ENCODE data around the gene AMH.

The AMH gene

DNA sequence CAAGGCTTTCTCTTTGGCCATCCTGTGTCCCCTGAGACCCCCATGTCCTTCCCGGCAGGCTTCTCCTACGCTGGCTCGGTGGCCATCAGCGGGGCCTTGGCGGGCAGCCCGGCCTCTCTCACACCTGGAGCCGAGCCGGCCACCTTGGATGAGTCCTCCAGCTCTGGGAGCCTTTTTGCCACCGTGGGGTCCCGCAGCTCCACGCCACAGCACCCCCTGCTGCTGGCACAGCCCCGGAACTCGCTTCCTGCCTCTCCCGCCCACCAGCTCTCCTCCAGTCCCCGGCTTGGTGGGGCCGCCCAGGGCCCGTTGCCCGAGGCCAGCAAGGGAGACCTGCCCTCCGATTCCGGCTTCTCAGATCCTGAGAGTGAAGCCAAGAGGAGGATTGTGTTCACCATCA is 27.2 kb upstream of the AMH start:
- no peak for DNase-seq

DNA sequence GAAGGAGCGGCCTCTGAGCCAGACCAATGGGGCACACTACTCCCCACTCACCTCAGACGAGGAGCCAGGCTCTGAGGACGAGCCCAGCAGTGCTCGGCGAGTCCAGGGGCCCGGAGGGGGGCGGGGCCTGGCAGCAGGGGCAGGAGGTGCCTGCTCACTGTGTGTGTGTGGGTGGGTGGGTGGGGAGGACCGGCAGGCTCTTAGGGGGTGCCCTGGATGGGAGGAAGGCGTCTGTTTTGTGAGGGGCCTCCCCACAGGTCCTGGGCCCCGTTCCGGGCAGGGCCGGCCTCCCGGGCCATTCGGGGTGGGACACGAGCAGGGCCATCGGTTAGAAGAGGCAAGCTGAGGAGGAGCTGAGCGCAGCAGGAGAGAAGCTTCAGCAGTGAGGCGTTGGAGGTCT is 25.7 kb upstream of the AMH start:
- no peak for DNase-seq

DNA sequence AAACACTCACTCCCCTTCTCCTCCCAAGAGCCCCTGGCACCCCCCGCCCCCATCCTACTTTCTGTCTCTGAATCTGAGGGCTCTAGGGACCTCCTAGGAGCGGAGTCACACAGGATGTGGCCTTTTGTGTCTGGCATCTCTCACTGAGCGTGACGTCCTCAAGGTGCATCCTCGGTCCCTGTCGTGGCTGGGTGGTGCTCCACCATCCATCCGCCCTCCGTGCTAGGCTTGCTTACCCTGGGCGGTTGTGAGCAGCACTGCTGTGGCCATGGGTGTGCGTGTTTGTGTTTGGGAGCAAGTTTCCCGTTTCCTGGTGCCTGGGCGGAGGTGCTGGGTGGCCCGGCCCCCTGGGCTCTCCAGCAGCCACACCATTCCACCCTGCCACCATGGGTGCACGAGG is 25.2 kb upstream of the AMH start:
- no peak for DNase-seq

DNA sequence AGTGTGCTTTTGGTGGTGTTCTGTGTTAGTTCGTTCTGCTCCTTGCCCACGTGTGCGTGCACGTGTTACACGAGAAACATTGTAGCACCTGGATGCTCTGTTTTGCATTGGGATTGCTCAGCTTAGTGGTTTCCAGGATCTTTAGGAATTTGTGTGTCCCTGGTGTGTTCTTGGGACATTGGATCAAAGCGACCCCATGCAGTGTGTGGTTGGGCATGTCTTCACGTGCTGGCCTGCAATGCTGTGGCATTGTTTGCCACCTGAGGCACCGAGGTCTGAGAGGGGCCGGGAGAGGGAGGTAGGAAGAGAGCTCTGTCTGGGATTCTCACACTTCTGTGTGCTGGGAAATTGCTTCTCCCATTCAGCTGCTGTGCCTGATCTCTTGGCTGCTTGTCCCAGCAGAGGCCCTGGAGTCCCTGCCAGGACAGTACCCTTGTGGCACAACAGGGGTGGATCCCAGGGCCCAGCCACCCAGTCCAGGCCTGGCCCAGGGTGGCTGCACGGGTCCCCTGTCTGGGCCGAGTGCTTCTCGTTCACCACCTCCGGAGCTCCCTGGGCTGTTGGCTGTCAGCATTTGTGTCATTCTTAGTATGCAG is 24.3 kb upstream of the AMH start:
- DNase-seq = no peak

DNA sequence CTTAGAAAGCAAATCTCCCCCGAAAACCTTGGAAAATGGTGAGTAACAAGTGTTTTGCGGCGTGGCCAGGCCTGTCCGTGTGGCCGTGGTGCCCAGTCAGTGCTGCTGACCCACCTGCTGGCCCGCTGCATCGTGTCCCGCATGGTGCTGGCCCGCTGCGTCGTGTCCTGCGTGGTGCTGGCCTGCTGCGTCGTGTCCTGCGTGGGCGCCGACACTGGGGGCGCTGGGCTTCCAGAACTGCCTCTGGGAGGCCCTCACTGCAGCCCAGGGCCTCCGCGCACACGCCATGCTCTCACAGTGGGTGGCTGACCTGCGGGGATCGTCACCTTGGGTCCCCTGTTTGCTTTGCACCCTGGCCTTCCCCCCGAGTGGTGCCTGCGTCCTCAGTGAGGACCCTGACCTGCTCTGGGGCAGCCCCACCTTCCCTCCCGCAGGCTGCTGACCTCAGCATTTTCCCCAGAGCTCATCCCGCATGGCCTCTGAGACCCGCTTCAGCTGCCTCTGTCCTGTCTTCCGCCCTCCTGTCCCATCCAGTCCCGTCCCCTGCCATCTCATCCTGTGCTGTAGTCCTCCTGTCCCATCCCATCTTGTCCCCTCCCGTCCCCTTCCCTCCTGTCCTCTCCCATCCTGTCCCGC is 23.6 kb upstream of the AMH start:
- DNase-seq = no peak

DNA sequence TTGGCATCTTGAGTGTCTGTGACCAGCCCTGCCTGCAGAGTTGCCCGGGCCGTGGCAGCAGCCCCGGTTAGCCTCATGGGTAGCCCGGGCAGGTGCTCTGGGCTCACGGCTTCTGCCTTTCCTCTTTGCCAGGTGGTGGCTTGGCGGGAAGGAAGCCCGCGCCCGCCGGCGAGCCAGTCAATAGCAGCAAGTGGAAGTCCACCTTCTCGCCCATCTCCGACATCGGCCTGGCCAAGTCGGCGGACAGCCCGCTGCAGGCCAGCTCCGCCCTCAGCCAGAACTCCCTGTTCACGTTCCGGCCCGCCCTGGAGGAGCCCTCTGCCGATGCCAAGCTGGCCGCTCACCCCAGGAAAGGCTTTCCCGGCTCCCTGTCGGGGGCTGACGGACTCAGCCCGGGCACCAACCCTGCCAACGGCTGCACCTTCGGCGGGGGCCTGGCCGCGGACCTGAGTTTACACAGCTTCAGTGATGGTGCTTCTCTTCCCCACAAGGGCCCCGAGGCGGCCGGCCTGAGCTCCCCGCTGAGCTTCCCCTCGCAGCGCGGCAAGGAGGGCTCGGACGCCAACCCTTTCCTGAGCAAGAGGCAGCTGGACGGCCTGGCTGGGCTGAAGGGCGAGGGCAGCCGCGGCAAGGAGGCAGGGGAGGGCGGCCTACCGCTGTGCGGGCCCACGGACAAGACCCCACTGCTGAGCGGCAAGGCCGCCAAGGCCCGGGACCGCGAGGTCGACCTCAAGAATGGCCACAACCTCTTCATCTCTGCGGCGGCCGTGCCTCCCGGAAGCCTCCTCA is 22.9 kb upstream of the AMH start:
- DNase-seq = no peak

DNA sequence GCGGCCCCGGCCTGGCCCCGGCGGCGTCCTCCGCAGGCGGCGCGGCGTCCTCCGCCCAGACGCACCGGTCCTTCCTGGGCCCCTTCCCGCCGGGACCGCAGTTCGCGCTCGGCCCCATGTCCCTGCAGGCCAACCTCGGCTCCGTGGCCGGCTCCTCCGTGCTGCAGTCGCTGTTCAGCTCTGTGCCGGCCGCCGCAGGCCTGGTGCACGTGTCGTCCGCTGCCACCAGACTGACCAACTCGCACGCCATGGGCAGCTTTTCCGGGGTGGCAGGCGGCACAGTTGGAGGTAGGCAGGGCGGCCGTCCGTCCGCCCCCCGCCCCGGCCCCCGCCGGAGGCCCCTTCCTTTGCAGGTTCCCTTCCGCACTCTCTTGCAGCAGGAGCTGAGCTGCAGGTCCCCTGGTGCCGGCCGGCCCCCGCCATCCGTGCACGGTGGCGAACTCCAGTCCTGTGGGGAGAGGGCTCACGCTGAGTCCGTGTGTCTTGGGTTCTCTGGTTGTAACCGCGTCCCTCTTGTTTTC is 22.2 kb upstream of the AMH start:
- DNase-seq = no peak

DNA sequence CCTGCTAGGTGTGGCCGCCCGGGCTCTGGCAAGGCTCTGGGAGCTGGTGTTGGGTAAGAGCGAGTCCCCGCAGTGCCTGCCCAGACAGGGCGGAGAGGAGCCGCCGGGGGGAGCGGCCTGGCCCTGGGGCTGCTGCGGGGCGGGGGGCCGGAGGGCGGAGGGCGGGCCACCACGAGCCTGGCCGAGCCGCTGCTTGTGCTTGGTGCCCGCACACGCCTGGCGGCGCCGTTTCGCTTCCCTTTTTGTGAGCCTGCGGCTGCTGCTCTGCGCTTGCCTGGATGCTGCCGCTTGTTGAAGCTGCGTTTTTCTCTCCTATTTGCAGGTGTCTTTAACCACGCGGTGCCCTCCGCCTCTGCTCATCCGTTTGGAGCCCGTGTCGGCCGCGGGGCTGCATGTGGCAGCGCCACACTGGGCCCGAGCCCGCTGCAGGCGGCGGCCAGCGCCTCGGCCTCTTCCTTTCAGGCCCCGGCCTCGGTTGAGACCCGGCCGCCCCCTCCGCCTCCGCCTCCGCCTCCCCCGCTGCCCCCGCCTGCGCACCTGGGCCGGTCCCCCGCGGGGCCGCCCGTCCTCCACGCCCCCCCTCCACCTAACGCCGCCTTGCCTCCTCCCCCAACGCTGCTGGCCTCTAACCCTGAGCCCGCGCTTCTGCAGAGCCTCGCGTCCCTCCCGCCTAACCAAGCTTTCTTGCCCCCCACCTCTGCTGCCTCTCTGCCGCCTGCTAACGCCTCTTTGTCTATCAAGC is 21.5 kb upstream of the AMH start:
- DNase-seq = no peak

DNA sequence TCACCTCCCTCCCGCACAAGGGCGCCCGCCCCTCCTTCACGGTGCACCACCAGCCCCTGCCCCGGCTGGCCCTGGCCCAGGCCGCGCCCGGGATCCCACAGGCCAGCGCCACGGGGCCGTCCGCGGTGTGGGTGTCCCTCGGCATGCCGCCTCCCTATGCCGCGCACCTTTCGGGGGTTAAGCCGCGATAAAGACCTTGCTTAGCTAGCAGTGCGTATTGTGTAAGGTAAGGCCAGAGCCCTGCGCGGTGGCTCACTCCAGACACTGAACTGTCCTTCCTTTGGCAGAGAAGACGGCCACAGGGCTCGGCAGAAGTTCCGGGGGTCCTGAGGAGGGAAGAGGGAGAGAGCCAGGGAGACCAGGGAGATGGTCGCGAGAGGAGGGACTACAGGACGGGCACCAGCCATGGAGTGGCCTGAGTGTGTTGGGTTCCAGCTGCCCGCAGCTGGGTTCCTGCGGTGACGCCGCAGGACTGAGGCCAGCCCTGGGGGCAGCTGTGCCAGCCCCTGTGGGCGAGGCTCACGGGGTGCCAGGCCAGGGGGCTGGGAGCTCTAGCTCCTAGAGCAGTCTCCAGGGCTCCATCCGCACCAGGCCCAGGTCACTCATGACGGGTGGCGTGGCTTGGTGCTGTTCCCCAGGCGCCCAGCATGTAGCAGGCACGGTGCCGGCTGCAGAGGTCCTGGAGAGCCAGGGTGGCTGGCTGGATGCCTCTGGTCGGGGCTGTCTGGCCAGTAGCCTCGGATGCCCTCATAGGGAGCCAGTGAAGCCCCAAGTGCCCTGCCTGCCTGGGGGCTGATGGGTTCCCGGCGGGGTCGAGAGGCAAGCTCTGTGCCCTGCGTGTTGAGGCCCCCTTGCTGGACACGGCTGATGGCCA is 20.7 kb upstream of the AMH start:
- DNase-seq = no peak

DNA sequence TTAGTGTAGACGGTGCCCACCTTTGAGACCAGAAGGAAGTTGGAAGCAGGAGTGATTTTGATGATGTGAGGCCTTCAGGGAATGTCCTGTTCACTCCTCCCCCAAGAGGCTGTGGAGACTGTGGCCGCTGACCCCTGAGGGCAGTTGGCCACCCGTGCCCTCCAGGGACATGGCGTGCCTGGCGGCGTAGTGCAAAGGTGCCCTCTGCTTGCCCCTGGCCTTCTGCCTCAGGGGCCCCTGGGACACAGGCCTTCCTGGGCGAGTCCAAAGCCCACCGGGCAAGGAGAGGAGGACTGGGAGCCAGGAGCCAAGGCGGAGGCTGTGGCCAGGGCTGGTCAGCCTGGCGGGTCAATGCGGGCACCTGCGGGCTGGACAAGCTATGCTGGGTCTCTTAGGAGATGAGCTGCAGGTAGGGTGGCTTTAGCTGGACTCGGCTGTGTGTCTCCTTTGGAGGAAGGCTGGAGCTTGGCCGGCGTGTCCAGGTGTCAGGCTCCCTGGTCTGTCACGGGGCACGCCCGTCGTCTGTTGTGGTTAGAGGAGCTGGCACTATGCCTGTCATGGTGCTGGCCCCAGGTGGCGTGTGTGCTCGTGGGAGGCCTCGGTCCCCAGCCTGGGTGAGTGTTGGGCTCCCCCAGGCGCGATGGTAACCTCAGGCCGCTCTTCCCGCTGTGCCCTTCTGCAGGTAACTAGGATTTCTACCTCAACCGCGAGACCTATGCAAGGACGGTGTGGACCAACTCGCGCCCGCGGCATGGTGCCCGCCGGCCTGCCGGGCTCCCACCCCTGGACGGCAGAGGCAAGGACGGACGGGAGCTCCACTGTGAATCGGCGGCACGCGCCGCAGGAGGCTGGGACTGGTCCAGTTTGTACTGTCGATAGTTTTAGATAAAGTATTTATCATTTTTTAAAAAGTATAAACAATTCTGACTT is 19.8 kb upstream of the AMH start:
- no peak for DNase-seq

DNA sequence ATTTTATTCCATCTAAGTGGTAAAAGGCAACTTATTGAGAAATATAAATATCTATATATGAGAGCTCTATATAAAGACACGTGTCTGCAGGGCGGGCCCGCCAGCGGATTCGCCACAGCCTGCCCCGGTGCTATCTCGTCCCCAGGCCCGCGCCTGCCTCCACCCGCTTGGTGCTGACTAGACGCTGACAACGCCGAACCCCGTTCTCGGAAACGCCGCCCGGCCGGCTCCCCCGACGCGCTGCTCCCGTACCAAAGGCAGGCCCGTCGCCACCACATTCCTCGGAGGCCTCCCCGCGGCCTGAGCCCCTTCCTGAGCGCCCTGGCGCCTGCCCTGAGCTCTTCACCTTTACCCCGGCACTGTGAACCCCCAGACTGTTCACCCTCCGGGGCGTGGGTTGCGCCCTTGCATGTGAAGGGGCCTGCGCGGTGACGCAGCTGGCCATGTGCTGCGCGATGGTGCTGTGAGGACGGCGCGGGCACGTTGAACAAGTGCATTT is 19.0 kb upstream of the AMH start:
- no peak for DNase-seq

DNA sequence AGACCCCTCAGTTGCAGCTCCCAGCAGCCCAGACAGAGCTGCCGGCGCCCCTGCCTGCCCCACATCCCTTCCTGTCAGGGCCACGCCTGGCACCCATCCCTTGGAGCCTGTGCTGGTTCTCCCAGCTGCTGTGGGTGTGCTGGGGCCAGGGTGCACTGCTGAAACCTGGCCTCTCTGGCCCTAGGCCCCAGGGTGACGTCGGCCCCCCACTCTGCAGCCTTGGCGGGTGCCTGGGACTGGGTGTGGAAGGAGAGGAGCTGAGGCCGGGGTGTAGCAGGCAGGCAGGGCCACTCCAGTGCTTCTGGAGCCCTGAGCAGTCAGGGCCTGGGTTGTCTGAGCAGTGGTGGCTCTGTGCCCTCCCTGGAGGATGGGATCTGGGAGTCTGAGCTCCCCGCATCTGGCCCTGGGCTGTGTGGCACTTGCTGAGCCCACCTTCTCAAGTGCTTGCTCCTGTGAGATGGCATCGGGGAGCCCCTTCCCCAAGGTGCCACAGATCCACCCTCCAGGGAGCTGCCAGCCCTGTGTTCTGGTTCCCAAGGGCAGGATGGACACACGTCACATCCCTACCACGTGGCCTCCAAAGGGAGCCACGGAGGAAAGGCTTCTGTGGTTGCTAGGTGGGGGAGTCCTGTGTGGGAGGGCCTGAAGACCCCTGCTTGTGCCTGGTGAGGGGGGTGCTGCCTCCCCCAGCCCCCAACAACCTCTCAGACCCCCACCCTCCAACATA is 18.2 kb upstream of the AMH start:
- no peak for DNase-seq

DNA sequence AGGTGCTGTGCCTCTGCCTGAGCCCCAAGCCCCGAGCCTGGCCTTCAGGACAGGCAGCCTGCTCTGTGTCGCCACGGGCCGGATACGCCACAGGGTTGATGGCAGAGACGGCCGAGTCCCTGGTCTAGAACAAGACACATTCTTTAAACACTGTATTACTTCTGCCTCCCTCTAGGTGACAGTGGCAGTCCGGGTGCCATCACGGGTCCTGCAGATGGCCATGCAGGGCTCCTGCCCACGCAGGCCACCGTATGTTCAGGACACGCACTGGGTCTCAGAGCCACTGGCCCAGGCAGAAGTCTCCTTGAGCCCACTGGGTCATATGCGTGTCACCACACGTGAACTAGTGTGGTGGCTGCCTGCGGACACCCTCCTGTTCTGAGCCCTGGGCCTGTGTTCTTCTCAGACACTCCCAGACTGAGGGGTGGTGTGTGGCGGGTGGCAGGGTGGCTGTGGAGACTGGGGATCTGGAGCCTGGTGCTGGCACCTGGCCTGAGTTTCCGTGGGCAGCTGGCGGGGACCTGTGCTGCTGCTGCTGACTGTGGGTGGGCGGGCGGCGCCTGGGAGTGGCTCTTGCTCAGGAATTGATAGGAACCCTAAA is 17.4 kb upstream of the AMH start:
- no peak for DNase-seq

DNA sequence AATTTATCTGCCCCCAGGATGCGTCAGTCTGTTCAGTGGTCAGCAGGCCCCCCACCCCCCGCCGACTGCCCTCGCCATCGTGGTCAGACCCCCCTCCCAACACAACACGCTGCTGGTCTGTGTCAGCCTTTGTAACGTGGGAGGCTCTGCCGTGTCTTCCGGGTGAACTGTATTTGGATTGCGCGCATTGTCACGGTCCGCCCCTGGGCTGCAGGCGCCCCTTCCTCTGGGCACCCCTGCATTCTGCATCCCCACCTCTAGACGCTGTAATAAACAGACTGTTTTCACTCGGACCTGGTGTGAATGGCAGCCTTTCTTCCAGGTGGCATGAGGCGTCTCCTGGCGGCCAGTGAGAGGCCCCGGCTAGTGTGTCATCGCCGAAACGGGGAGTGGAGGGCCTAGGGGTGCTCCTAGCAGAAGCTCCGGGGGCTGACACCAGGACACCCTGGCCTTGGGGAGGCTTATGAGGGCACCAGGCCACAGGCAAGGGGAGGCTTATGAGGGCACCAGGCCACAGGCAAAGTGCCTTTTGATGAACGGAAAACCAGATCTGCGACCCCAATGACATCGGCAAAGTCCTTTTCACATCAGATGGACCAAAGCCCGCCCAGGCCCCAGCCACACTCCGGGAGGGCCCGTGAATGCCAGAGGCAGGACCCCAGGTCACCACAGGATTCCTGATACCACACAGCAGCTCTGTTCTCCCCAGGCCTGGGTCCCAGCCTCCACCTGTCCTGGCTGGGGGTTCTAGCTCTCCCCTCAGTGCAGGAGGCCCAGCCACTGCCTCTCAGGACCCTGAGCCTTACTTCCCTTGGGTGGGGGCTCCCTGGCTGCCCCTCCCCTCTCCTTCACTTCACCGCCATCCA is 16.6 kb upstream of the AMH start:
- no peak for DNase-seq

DNA sequence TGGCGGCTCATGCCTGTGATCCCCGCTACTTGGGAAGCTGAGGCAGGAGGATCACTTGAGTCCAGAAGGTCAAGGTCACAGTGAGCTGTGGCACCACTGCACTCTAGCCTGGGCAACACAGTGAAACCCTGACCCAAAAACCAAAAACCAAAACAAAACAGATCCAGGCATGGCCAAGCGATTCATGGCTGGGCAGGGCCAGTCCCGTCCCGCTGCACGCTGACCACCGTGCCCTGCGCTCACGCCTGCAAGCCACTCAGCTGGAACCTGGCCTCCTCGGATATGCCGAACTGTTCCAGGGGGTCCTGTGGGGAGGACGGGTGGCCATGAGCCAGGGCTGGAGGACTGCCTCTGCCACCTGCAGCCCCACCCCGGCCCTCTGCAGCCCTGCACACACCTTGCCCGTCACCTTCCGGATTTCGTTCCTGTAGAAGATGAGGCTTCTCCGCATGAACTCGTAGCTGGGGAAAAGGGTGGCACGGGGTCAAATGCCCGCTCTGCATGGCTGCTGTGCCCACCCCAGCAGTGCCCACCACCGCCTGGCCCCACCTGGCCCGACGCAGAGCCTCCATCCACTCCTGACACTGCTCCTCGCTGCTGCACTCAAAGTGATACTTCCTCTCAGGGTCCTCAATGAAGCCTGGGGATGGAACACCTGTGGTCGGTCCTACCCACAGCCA is 15.4 kb upstream of the AMH start:
- DNase-seq = no peak

DNA sequence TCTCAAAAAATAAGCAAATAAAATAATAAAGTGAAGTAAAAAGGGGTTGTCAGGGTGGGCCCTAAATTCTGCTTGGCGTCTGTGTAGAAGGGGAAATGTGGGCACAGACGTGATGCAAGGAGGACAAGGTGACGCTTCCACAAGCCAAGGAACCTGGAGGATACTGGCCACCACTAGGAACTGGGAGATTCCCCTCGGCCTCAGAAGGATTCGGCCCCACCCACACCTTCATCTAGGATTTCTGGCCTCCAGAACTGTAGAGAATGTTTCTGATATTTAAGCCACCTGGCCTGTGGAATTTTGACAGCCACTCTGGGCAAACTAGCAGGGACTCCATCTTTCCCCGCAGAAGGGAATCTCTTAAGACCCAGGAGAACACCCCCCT is 14.1 kb upstream of the AMH start:
- no peak for DNase-seq

DNA sequence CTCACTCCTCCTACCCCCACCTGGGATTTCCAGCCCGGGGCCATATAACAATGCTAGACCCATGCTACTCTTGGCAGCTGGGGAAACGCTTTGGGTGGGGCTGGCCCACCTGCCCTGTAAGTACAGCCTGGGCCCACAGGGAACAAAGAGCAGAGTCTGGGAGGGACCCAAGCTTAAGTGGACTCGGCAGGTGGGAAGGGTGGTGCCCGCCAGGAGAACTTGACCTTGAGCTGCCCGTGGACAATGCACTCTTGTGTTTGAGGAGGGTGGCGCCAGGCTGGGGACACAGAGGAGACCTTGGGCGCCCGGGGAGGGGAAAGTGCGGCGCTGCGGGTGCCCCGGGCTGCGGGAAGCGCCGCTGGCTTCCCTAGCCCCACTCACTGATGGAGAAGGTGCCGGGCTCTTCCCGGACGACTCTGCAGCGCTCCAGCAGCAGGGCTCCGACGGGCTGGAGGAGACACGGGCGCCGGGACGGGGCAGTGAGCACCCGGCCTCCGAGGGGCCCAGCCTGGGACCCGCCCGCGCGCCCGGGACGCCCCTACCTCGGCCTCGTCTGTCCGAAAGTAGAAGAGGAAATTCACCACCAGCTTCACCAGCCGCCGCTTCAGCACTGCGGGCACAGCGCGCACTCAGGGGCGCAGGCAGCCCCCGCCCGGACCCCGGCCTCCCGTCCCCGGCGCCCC is 13.6 kb upstream of the AMH start:
- no peak for DNase-seq

DNA sequence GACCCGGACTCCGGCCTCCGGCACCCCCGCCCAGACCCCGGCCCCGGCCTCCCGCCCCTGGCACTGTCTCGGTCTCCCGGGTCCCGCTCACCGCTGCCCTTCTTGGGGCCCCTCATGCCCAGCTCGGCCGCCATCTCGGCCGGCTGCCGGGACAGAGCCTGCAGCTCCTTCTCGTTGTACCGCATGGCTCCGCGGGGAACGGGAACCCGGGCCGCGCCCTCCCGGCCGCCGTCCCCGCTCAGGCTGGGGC is 13.1 kb upstream of the AMH start:
- no peak for DNase-seq
